Neural cell (in vitro differentiated cells): ENCODE data around the gene HS6ST2.

Source experiments
- CTCF ChIP-seq: fragments of 450-650 bp; IDR thresholded peaks from 2 replicates; pipeline ENCODE4 v1.5.1; 2014; ENCODE audit warnings: antibody characterized with exemption, mild to moderate bottlenecking, moderate library complexity; ENCODE audit not compliant: poor library complexity, severe bottlenecking
- EP300 ChIP-seq: fragments of 450-650 bp; conservative IDR thresholded peaks from 2 replicates; pipeline ENCODE4 v1.6.1; 2014; ENCODE audit warnings: antibody characterized with exemption, mild to moderate bottlenecking, moderate library complexity; ENCODE audit not compliant: poor library complexity, severe bottlenecking
- MXI1 ChIP-seq: fragments of 450-650 bp; conservative IDR thresholded peaks from 2 replicates; pipeline ENCODE4 v1.6.1; 2014; ENCODE audit warnings: antibody characterized with exemption, mild to moderate bottlenecking; ENCODE audit not compliant: poor library complexity, severe bottlenecking

GRCh38 chrX:132875650-132876522 lies 82.5 kb downstream of the HS6ST2 start:
- TF ChIP-seq CTCF (no peak), EP300 (no peak), MXI1 (no peak)
